Thoracic aorta (tissue), 2 donors: Measurements from ENCODE around the gene TGFBR2. TPM values are rescaled to one million over a fixed set of nuclear protein-coding genes. Genes with fewer than 3 reads are reported as not detected.

Experiments used
- ATAC-seq: fragments of 150-250 bp; one replicate; pipeline ENCODE4 v1.8.0; 2017; ENCODE audit warnings: low read depth; ENCODE audit not compliant: insufficient number of reproducible peaks, low FRiP score
- DNase-seq: peaks from one replicate; pipeline ENCODE4 v3.0.0-alpha.2; 2020; ENCODE audit warnings: low spot score
- H3K27ac ChIP-seq, 2 donors: fragments of 200-600 bp; sonication (generic); 1 replicate in 1 of 2; 2 replicates in 1 of 2; pipeline ENCODE4 v1.5.1; 2016; ENCODE audit warnings: mild to moderate bottlenecking in 2 of 2, moderate library complexity in 2 of 2
- H3K27me3 ChIP-seq: fragments of 200-600 bp; sonication (generic); replicated peaks from 2 replicates; pipeline ENCODE4 v1.6.0; 2016; ENCODE audit warnings: mild to moderate bottlenecking; ENCODE audit not compliant: insufficient read depth
- H3K36me3 ChIP-seq: fragments of 200-600 bp; sonication (generic); one replicate; pipeline ENCODE4 v1.5.1; 2016
- H3K4me1 ChIP-seq, 2 donors: fragments of 200-600 bp; sonication (generic); 1 replicate in 1 of 2; 2 replicates in 1 of 2; pipeline versions ENCODE4 v1.5.1 to v1.6.0; 2016; ENCODE audit warnings: low read depth in 2 of 2, mild to moderate bottlenecking in 1 of 2; ENCODE audit not compliant: control insufficient read depth in 1 of 2
- H3K4me3 ChIP-seq: fragments of 200-600 bp; sonication (generic); 2 replicates; pipeline ENCODE4 v1.5.1; 2016; ENCODE audit warnings: mild to moderate bottlenecking
- H3K9me3 ChIP-seq: fragments of 200-600 bp; sonication (generic); 2 replicates; pipeline ENCODE4 v1.5.1; 2016
- total RNA-seq, 2 donors: library from RNA; depleted of rRNA; stranded (reverse); fragments of >200 nt; gene quantifications; one replicate each; pipeline versions ENCODE4 v1.1.0 to v1.2.3, GENCODE V29; 2016
- TF ChIP-seq, protein P1 (sequence below): fragments of 200-600 bp; sonication (generic); IDR thresholded peaks from one replicate; pipeline ENCODE4 v1.5.1; 2019; ENCODE audit warnings: antibody characterized with exemption

Gene TGFBR2
- total RNA-seq, 2 donors from 2014 or later = 250 to 355 TPM

GRCh38 chr3:30655187-30655812, 48.9 kb downstream of the TGFBR2 start:
- H3K4me1 ChIP-seq = peaks cover 57 to 60% of the 10 kb centered on the region in 2 donors
- DNase-seq (no peak), ATAC-seq (no peak)
- TF ChIP-seq, protein P1, sequence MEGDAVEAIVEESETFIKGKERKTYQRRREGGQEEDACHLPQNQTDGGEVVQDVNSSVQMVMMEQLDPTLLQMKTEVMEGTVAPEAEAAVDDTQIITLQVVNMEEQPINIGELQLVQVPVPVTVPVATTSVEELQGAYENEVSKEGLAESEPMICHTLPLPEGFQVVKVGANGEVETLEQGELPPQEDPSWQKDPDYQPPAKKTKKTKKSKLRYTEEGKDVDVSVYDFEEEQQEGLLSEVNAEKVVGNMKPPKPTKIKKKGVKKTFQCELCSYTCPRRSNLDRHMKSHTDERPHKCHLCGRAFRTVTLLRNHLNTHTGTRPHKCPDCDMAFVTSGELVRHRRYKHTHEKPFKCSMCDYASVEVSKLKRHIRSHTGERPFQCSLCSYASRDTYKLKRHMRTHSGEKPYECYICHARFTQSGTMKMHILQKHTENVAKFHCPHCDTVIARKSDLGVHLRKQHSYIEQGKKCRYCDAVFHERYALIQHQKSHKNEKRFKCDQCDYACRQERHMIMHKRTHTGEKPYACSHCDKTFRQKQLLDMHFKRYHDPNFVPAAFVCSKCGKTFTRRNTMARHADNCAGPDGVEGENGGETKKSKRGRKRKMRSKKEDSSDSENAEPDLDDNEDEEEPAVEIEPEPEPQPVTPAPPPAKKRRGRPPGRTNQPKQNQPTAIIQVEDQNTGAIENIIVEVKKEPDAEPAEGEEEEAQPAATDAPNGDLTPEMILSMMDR = no peak
- no peak overlapping the region for H3K4me3 ChIP-seq
- H3K27ac ChIP-seq = peak overlapping the region; percentile 27 to 36
- no peaks in the 10 kb centered on the region for H3K27me3 ChIP-seq
- H3K36me3 ChIP-seq = peaks cover 47% of the 10 kb centered on the region
- H3K9me3 ChIP-seq = no peaks in the 10 kb centered on the region

GRCh38 chr3:30656624-30657141, 50.3 kb downstream of the TGFBR2 start:
- Histone ChIP-seq H3K27me3 (no peaks in the 10 kb centered on the region), H3K4me1 (peaks cover 71% of the 10 kb centered on the region in 2 donors), H3K9me3 (no peaks in the 10 kb centered on the region), H3K27ac (peak overlapping the region; percentile 77 to 81), H3K36me3 (peaks cover 35% of the 10 kb centered on the region), H3K4me3 (no peak overlapping the region)
- DNase-seq (no peak), ATAC-seq (no peak)
- TF ChIP-seq, protein P1 = no peak

- H3K4me1 ChIP-seq = peaks cover 78 to 82% of the 10 kb centered on the region in 2 donors
- no peaks in the 10 kb centered on the region for H3K9me3 ChIP-seq
- ATAC-seq (no peak), DNase-seq (no peak)
- peaks cover 22% of the 10 kb centered on the region for H3K36me3 ChIP-seq
- H3K27ac ChIP-seq = peak overlapping the region; percentile 77 to 81
- TF ChIP-seq, protein P1 = no peak
- peak overlapping the region; percentile 50 for H3K4me3 ChIP-seq
- H3K27me3 ChIP-seq = no peaks in the 10 kb centered on the region
These were observed 51.5 kb downstream of the TGFBR2 start for GRCh38 chr3:30657914-30658313.

- Histone ChIP-seq H3K27me3 (no peaks in the 10 kb centered on the region), H3K4me1 (peaks cover 81 to 88% of the 10 kb centered on the region in 2 donors), H3K4me3 (peak overlapping the region; percentile 50), H3K27ac (peak overlapping the region; percentile 77 to 81), H3K36me3 (peaks cover 22% of the 10 kb centered on the region), H3K9me3 (no peaks in the 10 kb centered on the region)
- TF ChIP-seq, protein P1 = no peak
- no peak for DNase-seq
- no peak for ATAC-seq
These were observed 52.1 kb downstream of the TGFBR2 start for GRCh38 chr3:30658328-30659052.
